ENCODE measurements around the gene PITPNC1.
A peak's percentile ranks its signal among the peaks of the same experiment; 100 is the strongest.
"Not testable (repeated sequence)": the region's sequence is repeated elsewhere in the genome, so short reads cannot be mapped to it uniquely, and the experiment has no call there.

The PITPNC1 gene

DNA sequence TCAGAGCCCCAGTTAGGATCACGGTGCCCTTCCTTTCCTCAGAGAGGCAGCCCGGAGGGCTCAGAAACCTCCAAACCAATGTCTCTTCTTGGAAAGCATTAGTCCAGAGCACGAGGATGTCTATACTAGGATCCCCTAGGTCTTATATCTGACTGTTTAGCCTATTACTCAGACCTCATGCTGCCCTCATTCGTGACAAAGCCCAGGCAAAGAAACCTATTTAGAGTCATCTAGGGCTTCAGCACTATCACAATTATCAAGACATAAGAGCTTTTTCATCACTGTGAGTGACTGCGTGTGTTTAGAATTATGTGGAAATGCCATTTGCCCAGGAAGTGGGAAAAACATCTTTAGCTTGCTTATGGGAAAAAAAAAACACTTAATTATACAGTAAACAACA lies 180.8 kb downstream of the PITPNC1 start:
- no peak for DNase-seq

GRCh38 chr17:67558740-67559380 lies 181.8 kb downstream of the PITPNC1 start:
- DNase-seq: no peak

- DNase-seq: no peak
Observed at GRCh38 chr17:67559381-67559966, 182.4 kb downstream of the PITPNC1 start.

DNA sequence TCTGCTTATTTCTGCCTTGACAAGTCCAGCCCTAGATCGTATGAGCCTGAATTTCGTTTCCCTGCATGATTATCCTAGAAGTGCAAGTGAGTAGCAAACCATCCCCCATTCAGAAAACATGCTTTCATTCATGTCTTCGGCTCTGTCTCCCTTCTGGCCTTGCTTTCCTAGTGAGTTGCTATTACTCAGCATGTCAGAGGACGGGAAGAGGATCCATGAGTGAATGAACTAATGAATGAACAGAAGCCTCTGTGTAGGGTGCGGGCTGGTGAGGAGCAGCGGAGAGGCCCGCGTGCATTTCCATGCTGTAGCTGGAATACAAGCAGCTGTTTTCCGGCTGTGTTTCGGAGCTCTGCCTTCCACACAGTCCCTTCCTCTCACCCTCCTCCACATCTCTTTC lies 184.9 kb downstream of the PITPNC1 start:
- DNase-seq: no peak

DNA sequence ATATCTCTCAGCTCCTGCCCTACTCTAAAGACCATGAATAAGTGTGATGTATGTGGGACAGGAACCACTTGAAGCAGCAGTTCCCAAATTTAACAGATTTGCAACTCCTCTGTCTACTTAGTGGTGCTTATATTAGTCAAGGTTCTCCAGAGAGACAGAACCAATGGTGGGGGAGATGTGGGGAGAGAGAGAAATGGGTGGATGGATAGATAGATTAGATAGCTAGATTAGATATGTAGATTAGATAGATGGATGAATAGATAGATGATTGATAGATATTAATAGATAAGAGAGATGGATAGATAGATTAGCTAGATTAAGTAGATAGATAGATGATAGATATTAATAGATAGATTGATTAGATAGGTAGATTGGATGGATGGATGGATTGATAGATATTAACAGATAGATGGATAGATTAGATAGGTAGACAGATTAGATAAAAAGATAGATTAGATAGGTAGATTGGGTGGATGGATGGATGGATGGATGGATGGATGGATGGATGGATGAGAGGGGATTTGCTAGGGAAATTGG lies 186.7 kb downstream of the PITPNC1 start:
- DNase-seq: no peak

DNA sequence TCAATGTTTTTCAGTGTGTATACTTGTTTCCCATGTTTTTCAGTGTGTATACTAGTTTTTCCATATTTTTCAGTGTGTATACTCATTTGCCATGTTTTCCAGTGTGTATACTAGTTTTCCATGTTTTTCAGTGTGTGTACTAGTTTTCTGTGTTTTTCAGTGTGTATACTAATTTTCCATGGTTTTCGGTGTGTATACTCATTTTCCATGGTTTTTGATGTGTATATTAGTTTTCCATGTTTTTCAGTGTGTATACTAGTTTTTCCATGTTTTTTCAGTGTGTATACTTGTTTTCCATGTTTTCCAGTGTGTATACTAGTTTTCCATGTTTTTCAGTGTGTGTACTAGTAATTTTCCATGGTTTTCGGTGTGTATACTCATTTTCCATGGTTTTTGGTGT lies 188.0 kb downstream of the PITPNC1 start:
- no peak for DNase-seq

- DNase-seq: no peak
Observed at GRCh38 chr17:67566656-67567055, 189.6 kb downstream of the PITPNC1 start.

DNA sequence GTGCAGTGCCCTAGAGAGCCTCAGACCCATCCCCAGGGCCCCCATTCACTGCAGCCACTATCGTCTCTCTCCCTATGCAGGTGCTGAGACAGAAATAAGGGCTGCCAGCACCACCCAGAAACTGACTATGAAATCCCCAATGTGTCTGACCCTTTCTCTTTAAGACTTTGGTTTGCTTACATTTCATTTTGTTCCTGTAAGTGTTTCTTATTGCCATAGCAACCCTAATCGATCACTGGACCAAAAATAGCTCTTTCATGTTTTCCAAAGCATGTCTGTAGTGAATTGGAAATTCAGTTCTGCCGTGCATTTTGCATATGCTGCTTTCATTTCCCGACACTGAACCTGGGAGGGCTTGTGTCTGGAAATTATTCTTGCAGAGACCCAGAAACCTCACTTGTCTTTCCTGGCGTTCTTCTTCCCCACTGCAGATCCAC lies 192.0 kb downstream of the PITPNC1 start:
- no peak for DNase-seq

DNA sequence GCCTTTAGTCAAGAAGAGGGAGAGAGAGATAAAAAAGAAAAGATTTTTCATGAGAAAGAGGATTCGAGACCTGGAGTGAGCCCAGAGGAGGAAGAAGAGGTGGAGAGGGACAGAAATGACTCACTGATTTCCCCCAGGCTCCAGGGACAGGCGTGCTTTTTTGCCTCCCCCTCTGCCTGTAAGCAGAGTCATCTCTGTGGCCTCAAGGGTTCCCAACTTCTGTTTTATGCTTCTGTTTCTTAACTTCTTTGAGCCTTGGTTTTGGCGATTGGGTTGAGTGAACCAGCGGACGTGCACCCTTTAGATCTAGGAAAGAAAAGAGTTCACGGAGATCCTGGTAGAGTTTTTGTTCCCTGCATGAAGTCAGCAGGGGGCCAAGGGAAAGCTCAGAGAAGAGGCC lies 192.8 kb downstream of the PITPNC1 start:
- peak in 1 of 2 donors; percentile 13 for DNase-seq

DNA sequence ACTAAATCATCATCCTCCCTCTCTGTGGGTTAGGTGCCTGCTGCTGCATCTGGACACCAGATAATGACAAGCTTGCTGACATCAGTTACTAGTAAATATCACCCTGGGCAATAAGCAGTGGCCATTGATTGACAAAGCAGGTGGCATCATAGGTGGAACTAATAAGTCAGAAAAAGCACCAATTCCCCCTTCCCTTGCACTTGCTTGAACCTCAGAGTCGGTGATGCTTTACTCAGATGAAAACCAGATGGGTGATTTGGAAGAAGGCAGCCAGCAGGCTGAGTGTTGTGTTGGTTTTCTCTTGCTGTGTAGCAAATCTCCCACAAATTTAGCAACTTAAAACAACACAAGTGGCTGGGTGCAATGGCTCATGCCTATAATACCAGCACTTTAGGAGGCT lies 193.7 kb downstream of the PITPNC1 start:
- no peak for DNase-seq

DNA sequence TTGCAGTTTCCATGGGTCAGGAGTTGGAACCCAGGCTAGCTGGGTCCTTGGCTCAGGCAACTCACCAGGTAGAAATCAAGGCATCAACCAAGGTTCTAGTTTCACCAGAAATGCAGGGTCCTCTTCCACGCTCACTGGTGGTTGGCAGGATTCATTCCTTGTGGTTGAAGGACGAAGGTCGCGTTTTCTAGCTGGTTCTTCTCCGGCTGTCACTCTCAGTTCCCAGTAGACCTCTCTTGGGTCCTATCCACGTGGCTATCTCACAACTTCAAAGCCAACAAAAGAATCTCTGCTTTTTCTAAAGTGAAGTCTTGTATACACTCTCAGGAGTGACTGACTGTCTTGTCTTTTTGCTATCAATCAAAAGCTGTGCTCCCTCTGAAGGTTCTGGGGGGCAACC lies 194.4 kb downstream of the PITPNC1 start:
- no peak for DNase-seq

- DNase-seq: no peak
Observed at GRCh38 chr17:67573987-67574657, 197.0 kb downstream of the PITPNC1 start.

DNA sequence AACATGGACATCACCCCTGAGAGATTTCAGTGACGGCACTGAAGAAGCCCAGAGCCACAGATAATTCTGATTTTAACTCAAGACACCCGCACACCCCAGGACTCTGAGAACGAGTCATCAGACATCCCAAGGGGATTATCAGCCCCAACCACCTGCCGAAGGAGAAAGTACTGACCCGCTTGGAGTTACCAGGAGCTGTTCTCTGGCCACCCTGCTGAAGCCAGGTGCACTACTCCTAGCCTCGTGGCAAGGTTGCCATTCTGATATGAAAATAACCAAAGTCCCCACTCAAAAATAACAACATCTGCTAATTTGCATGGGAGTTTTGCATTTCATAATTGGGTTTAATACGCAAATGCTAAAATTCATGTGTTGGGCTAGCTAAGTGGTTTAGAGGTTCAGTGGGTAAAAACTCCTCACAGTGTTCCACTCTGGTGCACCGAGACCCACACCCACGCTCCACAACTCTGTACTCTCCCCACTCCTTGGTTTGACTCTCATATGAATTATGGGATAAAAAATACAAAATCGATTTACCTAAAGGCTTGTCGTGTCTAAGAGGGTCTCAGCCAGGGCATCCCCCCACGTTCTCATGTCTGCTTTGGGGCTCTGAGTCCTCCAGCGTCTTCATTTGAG lies 197.7 kb downstream of the PITPNC1 start:
- DNase-seq: no peak

GRCh38 chr17:67575325-67575724 lies 198.2 kb downstream of the PITPNC1 start:
- DNase-seq: no peak

DNA sequence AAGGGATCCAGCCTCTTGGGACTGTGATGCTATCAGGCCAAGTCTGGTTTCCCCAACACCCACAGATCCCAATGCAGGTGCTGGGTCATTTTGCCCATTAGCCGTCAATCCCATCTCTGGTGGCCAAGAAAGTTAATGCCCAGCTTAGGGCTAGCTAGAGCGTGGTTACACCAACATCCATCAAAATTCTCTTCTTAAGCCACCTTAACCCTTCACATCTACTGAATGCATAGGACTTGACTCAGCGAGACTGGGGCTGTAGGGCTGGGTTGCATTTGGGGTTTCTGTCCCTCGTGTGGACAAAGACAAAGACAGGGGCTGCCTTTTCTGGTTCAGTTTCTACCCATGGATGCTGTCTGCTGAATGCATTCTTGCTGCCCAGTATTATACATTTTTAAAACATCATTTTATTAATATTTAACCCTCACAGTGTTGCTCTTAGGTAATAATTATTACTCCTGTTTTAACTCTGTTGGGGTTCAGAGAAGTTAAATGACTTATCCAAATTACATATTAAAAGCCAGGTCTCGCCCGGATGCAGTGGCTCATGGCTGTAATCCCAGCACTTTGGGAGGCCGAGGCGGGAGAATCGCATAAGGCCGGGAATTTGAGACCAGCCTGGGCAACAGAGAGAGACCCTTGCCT lies 199.5 kb downstream of the PITPNC1 start:
- no peak for DNase-seq

- no peak for DNase-seq
Observed at GRCh38 chr17:67577429-67578141, 200.5 kb downstream of the PITPNC1 start.

- DNase-seq: no peak
Observed at GRCh38 chr17:67578142-67578457, 201.0 kb downstream of the PITPNC1 start.

DNA sequence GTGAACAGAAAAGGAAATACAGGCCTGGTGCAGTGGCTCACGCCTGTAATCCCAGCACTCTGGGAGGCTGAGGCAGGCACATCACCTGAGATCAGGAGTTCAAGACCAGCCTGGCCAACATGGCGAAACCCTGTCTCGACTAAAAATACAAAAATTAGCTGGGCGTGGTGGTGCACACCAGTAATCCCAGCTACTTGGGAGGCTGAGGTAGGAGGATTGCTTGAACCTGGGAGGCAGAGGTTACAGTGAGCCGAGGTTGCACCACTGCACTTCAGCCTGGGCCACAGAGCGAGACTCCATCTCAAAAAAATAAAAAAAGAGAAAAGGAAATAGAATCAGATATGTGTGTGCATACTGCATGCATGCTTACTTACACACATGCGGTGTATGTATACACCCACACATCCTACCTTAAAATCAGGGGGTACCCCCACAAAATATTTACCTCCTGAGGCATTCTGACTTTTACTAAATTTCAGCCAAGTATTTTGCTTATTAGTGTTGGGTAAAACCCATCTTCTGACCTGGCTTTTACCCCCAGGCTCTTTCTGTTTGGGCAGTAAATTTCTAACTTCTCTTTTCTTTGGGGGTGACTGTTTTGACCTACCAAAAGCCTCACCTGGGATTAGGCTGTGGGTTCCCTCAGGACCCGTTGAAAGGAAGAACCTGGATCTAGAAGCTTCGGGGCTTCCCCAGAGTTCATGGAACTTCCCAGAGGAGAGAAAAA lies 201.8 kb downstream of the PITPNC1 start:
- DNase-seq: not testable (repeated sequence)

- DNase-seq: no peak
Observed at GRCh38 chr17:67582673-67583081, 205.6 kb downstream of the PITPNC1 start.

GRCh38 chr17:67585077-67585602 lies 208.1 kb downstream of the PITPNC1 start:
- DNase-seq: no peak

GRCh38 chr17:67588326-67588725 lies 211.2 kb downstream of the PITPNC1 start:
- DNase-seq: no peak

Measured in CD4-positive, alpha-beta T cell treated with Interleukin-1 beta for 1 hour (primary cell).